HG03575 (cell line): ENCODE results near the gene CDC73.
A peak's percentile ranks its signal among the peaks of the same experiment; 100 is the strongest.
"Not testable (repeated sequence)": the region's sequence is repeated elsewhere in the genome, so short reads cannot be mapped to it uniquely, and the experiment has no call there.

Experiments used
- ATAC-seq: cut with Tn5 transposase; IDR thresholded peaks from one replicate; pipeline ENCODE4 v1.9.1; 2021; ENCODE audit not compliant: unreplicated experiment, insufficient number of reproducible peaks, low FRiP score; ENCODE audit errors: extremely low read depth

The CDC73 gene

GRCh38 chr1:193156117-193156821 lies 34.4 kb downstream of the CDC73 start:
- ATAC-seq, result no peak

GRCh38 chr1:193156822-193157142 lies 35.0 kb downstream of the CDC73 start:
- ATAC-seq, result no peak

- no peak for ATAC-seq
Observed at GRCh38 chr1:193157360-193157759, 35.5 kb downstream of the CDC73 start.

GRCh38 chr1:193176113-193176512 lies 54.3 kb downstream of the CDC73 start:
- ATAC-seq, result no peak

GRCh38 chr1:193176788-193177187 lies 55.0 kb downstream of the CDC73 start:
- ATAC-seq, result no peak

- no peak for ATAC-seq
Observed at GRCh38 chr1:193179094-193179493, 57.3 kb downstream of the CDC73 start.

- ATAC-seq, result no peak
Observed at GRCh38 chr1:193181536-193181935, 59.7 kb downstream of the CDC73 start.

GRCh38 chr1:193181985-193182384 lies 60.2 kb downstream of the CDC73 start:
- no peak for ATAC-seq

- peak; percentile 56 for ATAC-seq
Observed at GRCh38 chr1:193183019-193183627, 61.3 kb downstream of the CDC73 start.

- ATAC-seq, result no peak
Observed at GRCh38 chr1:193184776-193185175, 62.9 kb downstream of the CDC73 start.

GRCh38 chr1:193185211-193185610 lies 63.4 kb downstream of the CDC73 start:
- no peak for ATAC-seq

- ATAC-seq, result no peak
Observed at GRCh38 chr1:193185901-193186731, 64.3 kb downstream of the CDC73 start, which contains the start of gene B3GALT2. TSS of gene B3GALT2 (minus strand) at chr1:193186613. CDS start at chr1:193181562, 5,051 bp downstream.

- ATAC-seq, result no peak
Observed at GRCh38 chr1:193187114-193187513, 65.3 kb downstream of the CDC73 start.

GRCh38 chr1:193188915-193189314 lies 67.1 kb downstream of the CDC73 start:
- ATAC-seq, result not testable (repeated sequence)

GRCh38 chr1:193189442-193190095 lies 67.7 kb downstream of the CDC73 start:
- no peak for ATAC-seq

GRCh38 chr1:193190096-193190744 lies 68.4 kb downstream of the CDC73 start:
- no peak for ATAC-seq

GRCh38 chr1:193192586-193192985 lies 70.8 kb downstream of the CDC73 start:
- ATAC-seq, result no peak

GRCh38 chr1:193199940-193200339 lies 78.1 kb downstream of the CDC73 start:
- no peak for ATAC-seq

GRCh38 chr1:193201021-193201420 lies 79.2 kb downstream of the CDC73 start:
- no peak for ATAC-seq
